ENCODE measurements around the gene KAT7. TPM values are rescaled to one million over a fixed set of nuclear protein-coding genes. Genes with fewer than 3 reads are reported as not detected.

KAT7 gene
- total and polyA plus RNA-seq, 2 of the 8 experiments (the other 6 are each of a cell fraction or from before 2014, with no cell fraction given) = 90.9 to 139 TPM

DNA sequence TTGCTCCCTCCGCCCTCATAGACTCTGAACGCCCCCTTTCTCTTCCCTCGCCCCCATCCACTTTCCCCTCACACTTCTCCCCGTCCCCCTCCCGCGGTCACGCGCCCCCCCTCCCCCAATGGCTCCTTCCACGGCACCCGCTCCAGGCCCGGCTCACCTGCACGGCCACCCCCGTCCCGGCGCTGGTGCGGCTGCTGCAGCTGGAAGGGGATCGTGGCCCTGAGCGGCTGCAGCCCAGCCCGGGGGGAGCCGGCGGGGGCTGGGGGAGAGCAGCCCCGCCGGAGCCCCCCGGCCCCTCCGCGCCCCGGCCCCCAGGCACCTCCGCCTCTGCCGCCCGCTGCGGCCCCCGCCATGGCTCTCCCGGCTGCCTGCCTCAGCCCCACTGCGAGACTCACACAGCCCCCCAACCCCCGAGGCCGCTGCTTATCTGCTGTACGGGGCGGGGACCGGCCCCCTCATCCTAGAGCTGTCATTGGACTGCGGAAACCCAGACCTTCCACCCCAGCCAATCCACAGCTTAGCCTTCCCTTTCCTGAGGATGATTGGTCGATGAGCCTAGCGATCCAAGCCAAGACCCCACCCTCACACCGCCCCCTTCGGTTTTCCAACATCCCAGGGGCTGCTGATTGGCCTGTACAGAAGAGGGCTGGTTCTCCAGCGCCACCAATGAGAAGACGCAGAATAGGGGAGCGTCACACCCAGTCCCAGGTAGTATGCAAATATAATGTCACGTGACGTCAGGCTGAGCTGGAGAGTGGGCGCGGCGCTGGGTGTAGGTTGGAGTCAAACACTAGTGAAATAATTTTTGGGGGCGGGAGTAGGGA lies 24.5 kb upstream of the KAT7 start, which contains the start of gene FAM117A (continued):
- TF ChIP-seq TCF12 (IDR thresholded peaks at IDR 0.05; ENCODE audit: low read depth, low read length) = no peak
- TF ChIP-seq BRCA1 (IDR thresholded peaks at IDR 0.05; ENCODE audit: low read depth, low read length) = no peak
- no peak for TF ChIP-seq CBX8 (IDR thresholded peaks at IDR 0.05; ENCODE audit: borderline replicate concordance, low read depth, low read length)
- TF ChIP-seq CHD1 (IDR thresholded peaks at IDR 0.05; ENCODE audit: low read depth, low read length) = no peak
- no peak for TF ChIP-seq RFX5 (IDR thresholded peaks at IDR 0.05; ENCODE audit: borderline replicate concordance, low read depth, low read length)
- TF ChIP-seq HDAC2 (IDR thresholded peaks at IDR 0.05; ENCODE audit: borderline replicate concordance in 1 of 2, low read depth in 2 of 2, low read length in 2 of 2) = no peak
- TF ChIP-seq SP2 (IDR thresholded peaks at IDR 0.05; ENCODE audit: low read length) = peak; percentile 81
- no peak for TF ChIP-seq HDAC6 (IDR thresholded peaks at IDR 0.05; ENCODE audit: low read depth, low read length)
- no peak for TF ChIP-seq NRF1 (IDR thresholded peaks at IDR 0.05; ENCODE audit: low read depth, low read length)
- TF ChIP-seq SIN3A (conservative IDR thresholded peaks at IDR 0.05 in 1 of 2, IDR thresholded peaks at IDR 0.05 in 1 of 2; ENCODE audit: low read depth in 1 of 2, low read length in 2 of 2) = no peak
- TF ChIP-seq POU5F1 (IDR thresholded peaks at IDR 0.05; ENCODE audit: low read depth, low read length) = no peak
- TF ChIP-seq, protein P1, sequence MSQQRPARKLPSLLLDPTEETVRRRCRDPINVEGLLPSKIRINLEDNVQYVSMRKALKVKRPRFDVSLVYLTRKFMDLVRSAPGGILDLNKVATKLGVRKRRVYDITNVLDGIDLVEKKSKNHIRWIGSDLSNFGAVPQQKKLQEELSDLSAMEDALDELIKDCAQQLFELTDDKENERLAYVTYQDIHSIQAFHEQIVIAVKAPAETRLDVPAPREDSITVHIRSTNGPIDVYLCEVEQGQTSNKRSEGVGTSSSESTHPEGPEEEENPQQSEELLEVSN (IDR thresholded peaks at IDR 0.05) = no peak
- no peak for TF ChIP-seq EZH2 (IDR thresholded peaks at IDR 0.05; ENCODE audit: low read depth, low read length, severe bottlenecking)
- no peak for TF ChIP-seq SIRT6 (IDR thresholded peaks at IDR 0.05; ENCODE audit: low read length)
- no peak for TF ChIP-seq CBX5 (IDR thresholded peaks at IDR 0.05; ENCODE audit: low read depth, low read length)
- TF ChIP-seq CHD2 (IDR thresholded peaks at IDR 0.05; ENCODE audit: low read length) = peak; percentile 87
- no peak for TF ChIP-seq NANOG (IDR thresholded peaks at IDR 0.05; ENCODE audit: insufficient read depth, low read depth, low read length, poor library complexity, severe bottlenecking)
- TF ChIP-seq, protein P2, sequence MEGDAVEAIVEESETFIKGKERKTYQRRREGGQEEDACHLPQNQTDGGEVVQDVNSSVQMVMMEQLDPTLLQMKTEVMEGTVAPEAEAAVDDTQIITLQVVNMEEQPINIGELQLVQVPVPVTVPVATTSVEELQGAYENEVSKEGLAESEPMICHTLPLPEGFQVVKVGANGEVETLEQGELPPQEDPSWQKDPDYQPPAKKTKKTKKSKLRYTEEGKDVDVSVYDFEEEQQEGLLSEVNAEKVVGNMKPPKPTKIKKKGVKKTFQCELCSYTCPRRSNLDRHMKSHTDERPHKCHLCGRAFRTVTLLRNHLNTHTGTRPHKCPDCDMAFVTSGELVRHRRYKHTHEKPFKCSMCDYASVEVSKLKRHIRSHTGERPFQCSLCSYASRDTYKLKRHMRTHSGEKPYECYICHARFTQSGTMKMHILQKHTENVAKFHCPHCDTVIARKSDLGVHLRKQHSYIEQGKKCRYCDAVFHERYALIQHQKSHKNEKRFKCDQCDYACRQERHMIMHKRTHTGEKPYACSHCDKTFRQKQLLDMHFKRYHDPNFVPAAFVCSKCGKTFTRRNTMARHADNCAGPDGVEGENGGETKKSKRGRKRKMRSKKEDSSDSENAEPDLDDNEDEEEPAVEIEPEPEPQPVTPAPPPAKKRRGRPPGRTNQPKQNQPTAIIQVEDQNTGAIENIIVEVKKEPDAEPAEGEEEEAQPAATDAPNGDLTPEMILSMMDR (IDR thresholded peaks at IDR 0.05; ENCODE audit: control extremely low read depth in 1 of 3, insufficient read depth in 1 of 3, low read depth in 1 of 3, low read length in 3 of 3) = peak in 1 of 3 experiments; percentile 3; a peak in 1 of 4 replicates
- no peak for TF ChIP-seq EP300 (IDR thresholded peaks at IDR 0.05; ENCODE audit: borderline replicate concordance in 1 of 2, low read depth in 2 of 2, low read length in 2 of 2)
- TF ChIP-seq, protein P3, sequence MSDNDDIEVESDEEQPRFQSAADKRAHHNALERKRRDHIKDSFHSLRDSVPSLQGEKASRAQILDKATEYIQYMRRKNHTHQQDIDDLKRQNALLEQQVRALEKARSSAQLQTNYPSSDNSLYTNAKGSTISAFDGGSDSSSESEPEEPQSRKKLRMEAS (IDR thresholded peaks at IDR 0.05) = no peak

All from H1 (cell line).